Stimulated activated naive B cell treated with anti-CD40 and anti-IgM and Interleukin-4, amounts not matched to agents 10 μg/mL and 1 μg/mL and 100 μg/mL, for 72 hours (primary cell): ENCODE measurements around the gene RNF111.
A peak's percentile ranks its signal among the peaks of the same experiment; 100 is the strongest.
"Not testable (repeated sequence)": the region's sequence is repeated elsewhere in the genome, so short reads cannot be mapped to it uniquely, and the experiment has no call there.

ENCODE experiments used
- ATAC-seq, 2 donors: fragments of 150-1000 bp; cut with Tn5 transposase; replicated peaks; 2 replicates each; pipeline ENCODE4 v1.10.0; 2021; ENCODE audit warnings: moderate library complexity in 1 of 2
- DNase-seq: peaks from one replicate; pipeline ENCODE4 v3.0.0; 2021
- H3K27ac Mint-ChIP-seq: one replicate; pipeline ENCODE4 v1.8.0; 2022; ENCODE audit warnings: mild to moderate bottlenecking, mixed read lengths
- H3K27me3 Mint-ChIP-seq, 2 donors: one replicate each; pipeline ENCODE4 v1.8.0; 2022; ENCODE audit warnings: mixed read lengths in 2 of 2
- H3K36me3 Mint-ChIP-seq, 2 donors: one replicate each; pipeline ENCODE4 v1.8.0; 2022; ENCODE audit warnings: mixed read lengths in 2 of 2, mild to moderate bottlenecking in 1 of 2
- H3K4me1 Mint-ChIP-seq, 2 donors: one replicate each; pipeline ENCODE4 v1.8.0; 2022; ENCODE audit warnings: mixed read lengths in 2 of 2, mild to moderate bottlenecking in 1 of 2
- H3K4me3 Mint-ChIP-seq, 2 donors: one replicate each; pipeline ENCODE4 v1.8.0; 2022; ENCODE audit warnings: mild to moderate bottlenecking in 2 of 2, mixed read lengths in 2 of 2, moderate library complexity in 1 of 2
- H3K9me3 Mint-ChIP-seq, 2 donors: one replicate each; pipeline ENCODE4 v1.8.0; 2022; ENCODE audit warnings: mixed read lengths in 2 of 2, mild to moderate bottlenecking in 1 of 2

The RNF111 gene

GRCh38 chr15:58983261-58983660, 4.2 kb upstream of the RNF111 start:
- Mint-ChIP-seq H3K36me3 (peaks cover under 1 to 3% of the 10 kb centered on the region in 2 donors), H3K4me3 (no peak overlapping the region), H3K27ac (no peak overlapping the region), H3K27me3 (no peaks in the 10 kb centered on the region), H3K4me1 (peaks cover 17 to 35% of the 10 kb centered on the region in 2 donors), H3K9me3 (no peaks in the 10 kb centered on the region)
- DNase-seq (no peak), ATAC-seq (no peak)

DNA sequence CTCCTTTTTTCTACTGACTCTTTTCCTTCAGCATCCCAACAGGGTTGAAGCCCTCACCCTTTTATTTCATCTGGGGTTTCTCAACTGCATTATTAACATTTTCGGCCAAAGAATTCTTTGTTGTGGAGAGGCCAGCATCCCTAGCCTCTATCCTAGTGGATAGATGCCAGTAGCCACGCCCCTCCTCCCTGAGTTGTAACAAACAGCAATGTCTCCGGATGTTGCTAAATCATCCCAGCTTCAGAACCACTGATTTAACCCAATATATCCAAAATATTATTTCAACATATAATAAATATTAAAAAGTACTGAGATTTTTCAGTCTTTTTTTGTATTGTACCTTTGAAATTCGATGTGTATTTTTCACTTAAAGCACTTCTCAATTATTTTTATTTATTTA, 2.0 kb upstream of the RNF111 start:
- H3K27ac Mint-ChIP-seq: no peak overlapping the region
- H3K9me3 Mint-ChIP-seq: no peaks in the 10 kb centered on the region
- H3K27me3 Mint-ChIP-seq: no peaks in the 10 kb centered on the region
- H3K4me3 Mint-ChIP-seq: no peak overlapping the region
- no peak for DNase-seq
- ATAC-seq: no peak
- peaks cover 2 to 8% of the 10 kb centered on the region in 2 donors for H3K36me3 Mint-ChIP-seq
- peaks cover 13 to 34% of the 10 kb centered on the region in 2 donors for H3K4me1 Mint-ChIP-seq

DNA sequence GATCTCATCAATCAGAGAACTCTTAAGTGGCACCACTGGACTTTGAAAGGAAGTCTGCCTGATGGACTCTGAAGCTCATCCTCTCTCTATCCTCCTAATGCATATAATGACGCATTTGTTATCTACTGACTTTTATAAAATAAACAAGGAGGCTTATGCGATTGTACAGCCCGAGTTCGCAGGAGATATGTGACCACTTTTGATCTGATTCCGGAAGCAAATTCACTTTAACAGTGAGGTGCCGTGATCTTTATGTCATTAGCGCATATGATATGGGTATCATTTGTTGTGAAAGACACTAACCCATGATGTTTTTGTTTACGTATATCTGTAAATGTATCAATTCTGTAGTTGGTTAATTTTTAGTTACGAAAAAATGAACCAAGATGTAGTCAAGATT, 427 bp upstream of the RNF111 start:
- H3K4me1 Mint-ChIP-seq: peaks cover 15 to 40% of the 10 kb centered on the region in 2 donors
- DNase-seq (no peak), ATAC-seq (no peak)
- no peaks in the 10 kb centered on the region for H3K27me3 Mint-ChIP-seq
- no peaks in the 10 kb centered on the region for H3K9me3 Mint-ChIP-seq
- H3K36me3 Mint-ChIP-seq: peaks cover 10 to 17% of the 10 kb centered on the region in 2 donors
- H3K4me3 Mint-ChIP-seq: peak overlapping the region; percentile 93 to 95
- peak overlapping the region; percentile 94 for H3K27ac Mint-ChIP-seq

- ATAC-seq (peak; percentile 79 to 82), DNase-seq (peak; percentile 42)
- peak overlapping the region; percentile 93 to 95 for H3K4me3 Mint-ChIP-seq
- peaks cover 12 to 38% of the 10 kb centered on the region in 2 donors for H3K4me1 Mint-ChIP-seq
- peaks cover 13 to 22% of the 10 kb centered on the region in 2 donors for H3K36me3 Mint-ChIP-seq
- H3K27ac Mint-ChIP-seq: peak overlapping the region; percentile 94
- no peaks in the 10 kb centered on the region for H3K9me3 Mint-ChIP-seq
- H3K27me3 Mint-ChIP-seq: no peaks in the 10 kb centered on the region
Observed at GRCh38 chr15:58988006-58988785, 733 bp downstream of the RNF111 start.

DNA sequence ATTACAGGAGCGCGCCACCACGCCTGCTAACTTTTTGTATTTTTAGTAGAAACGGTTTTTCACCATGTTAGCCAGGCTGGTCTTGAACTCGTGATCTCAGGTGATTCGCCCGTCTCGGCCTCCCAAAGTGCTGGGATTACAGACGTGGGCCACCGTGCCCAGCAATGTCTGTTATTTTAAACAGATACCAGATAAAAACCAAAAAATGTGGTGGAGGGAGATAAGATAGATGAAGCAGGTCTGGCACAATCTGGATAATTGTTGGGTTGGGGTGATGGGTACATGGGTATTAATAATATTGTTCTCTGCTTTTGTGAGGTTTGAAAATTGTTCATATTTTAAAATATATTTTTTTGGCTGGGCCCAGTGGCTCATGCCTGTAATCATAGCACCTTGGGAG, 4.7 kb downstream of the RNF111 start:
- no peak overlapping the region for H3K4me3 Mint-ChIP-seq
- H3K36me3 Mint-ChIP-seq: peaks cover 27 to 40% of the 10 kb centered on the region in 2 donors
- H3K9me3 Mint-ChIP-seq: no peaks in the 10 kb centered on the region
- no peaks in the 10 kb centered on the region for H3K27me3 Mint-ChIP-seq
- no peak for ATAC-seq
- no peak for DNase-seq
- peaks cover 16 to 43% of the 10 kb centered on the region in 2 donors for H3K4me1 Mint-ChIP-seq
- H3K27ac Mint-ChIP-seq: peak overlapping the region; percentile 37

GRCh38 chr15:58994906-58995453, 7.5 kb downstream of the RNF111 start:
- H3K4me1 Mint-ChIP-seq: peaks cover 23 to 40% of the 10 kb centered on the region in 2 donors
- ATAC-seq (no peak), DNase-seq (no peak)
- peaks cover 32 to 43% of the 10 kb centered on the region in 2 donors for H3K36me3 Mint-ChIP-seq
- H3K27me3 Mint-ChIP-seq: no peaks in the 10 kb centered on the region
- no peak overlapping the region for H3K4me3 Mint-ChIP-seq
- no peak overlapping the region for H3K27ac Mint-ChIP-seq
- no peaks in the 10 kb centered on the region for H3K9me3 Mint-ChIP-seq

- Mint-ChIP-seq H3K9me3 (no peaks in the 10 kb centered on the region), H3K4me1 (peaks cover 34 to 62% of the 10 kb centered on the region in 2 donors), H3K27ac (peak overlapping the region; percentile 76), H3K27me3 (no peaks in the 10 kb centered on the region), H3K36me3 (peaks cover 35 to 42% of the 10 kb centered on the region in 2 donors), H3K4me3 (peak overlapping the region; percentile 17 to 43)
- DNase-seq: no peak
- ATAC-seq: no peak
Observed at GRCh38 chr15:58999694-59000093, 12.2 kb downstream of the RNF111 start.

DNA sequence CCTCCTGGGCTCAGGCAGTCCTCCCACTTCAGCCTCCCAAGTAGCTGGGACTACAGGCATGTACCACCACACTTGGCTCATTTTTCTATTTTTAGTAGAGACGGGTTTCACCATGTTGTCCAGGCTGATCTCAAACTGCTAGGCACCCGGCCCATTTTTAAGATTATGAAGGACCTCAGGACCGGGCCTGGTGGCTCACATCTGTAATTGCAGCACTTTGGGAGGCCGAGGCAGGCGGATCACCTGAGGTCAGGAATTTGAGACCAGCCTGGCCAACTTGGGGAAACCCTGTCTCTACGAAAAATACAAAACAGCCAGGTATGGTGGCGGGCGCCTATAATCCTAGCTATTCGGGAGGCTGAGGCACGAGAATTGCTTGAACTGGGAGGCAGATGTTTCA, 12.8 kb downstream of the RNF111 start:
- H3K27me3 Mint-ChIP-seq, DNase-seq, H3K27ac Mint-ChIP-seq, ATAC-seq, H3K9me3 Mint-ChIP-seq: not testable (repeated sequence)
- Mint-ChIP-seq H3K4me3 (peak overlapping the region in 1 of 2 donors; percentile 43), H3K36me3 (peaks cover 34 to 41% of the 10 kb centered on the region in 2 donors), H3K4me1 (peaks cover 32 to 62% of the 10 kb centered on the region in 2 donors)

DNA sequence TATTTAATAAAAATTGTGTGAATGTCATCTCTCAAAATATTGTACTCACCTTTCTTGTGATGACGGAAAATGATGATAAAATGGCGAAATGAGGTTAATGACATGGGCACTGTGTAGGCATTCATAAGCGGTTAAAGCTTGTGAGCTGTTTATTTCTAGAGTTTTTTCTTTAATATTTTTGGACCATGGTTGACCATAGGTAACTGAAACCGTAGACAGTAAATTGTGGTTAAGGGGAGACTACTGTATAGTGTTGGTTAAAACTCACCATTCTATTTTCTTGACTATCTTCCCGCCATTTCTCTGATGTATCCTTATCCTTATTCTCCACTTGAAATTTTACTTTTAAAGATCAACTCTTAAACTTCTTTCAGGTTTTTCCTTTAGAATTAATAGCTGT, 14.5 kb downstream of the RNF111 start:
- H3K36me3 Mint-ChIP-seq: peaks cover 45 to 51% of the 10 kb centered on the region in 2 donors
- no peaks in the 10 kb centered on the region for H3K27me3 Mint-ChIP-seq
- peak overlapping the region; percentile 89 for H3K27ac Mint-ChIP-seq
- H3K9me3 Mint-ChIP-seq: no peaks in the 10 kb centered on the region
- H3K4me3 Mint-ChIP-seq: peak overlapping the region; percentile 54 to 63
- peak in 1 of 2 donors; percentile 8 for ATAC-seq
- H3K4me1 Mint-ChIP-seq: peaks cover 32 to 69% of the 10 kb centered on the region in 2 donors
- DNase-seq: no peak

DNA sequence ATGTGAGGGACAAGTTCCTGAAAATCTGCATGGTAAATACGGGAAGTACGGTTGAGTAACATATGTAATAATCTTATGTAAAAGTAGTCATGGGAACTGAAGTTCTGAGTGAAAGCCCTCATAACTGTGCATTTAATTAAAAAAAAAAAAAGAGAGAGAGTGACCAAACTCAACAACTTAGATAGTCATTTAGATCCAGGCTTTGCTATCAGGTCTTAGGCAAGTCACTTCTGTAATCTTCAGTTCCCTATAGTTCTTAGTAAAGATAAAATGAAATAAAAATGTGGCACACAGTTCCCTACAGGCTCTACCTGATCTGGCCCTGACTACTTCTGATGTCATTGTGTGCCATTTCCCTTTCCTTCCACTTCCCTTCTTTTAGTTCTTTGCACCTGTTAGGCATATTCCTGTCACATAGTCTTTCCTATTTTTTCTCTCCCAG, 15.0 kb downstream of the RNF111 start:
- peaks cover 28 to 64% of the 10 kb centered on the region in 2 donors for H3K4me1 Mint-ChIP-seq
- ATAC-seq (peak; percentile 98 to 99), DNase-seq (no peak)
- peak overlapping the region; percentile 54 to 63 for H3K4me3 Mint-ChIP-seq
- H3K9me3 Mint-ChIP-seq: no peaks in the 10 kb centered on the region
- H3K27me3 Mint-ChIP-seq: no peaks in the 10 kb centered on the region
- peaks cover 41 to 50% of the 10 kb centered on the region in 2 donors for H3K36me3 Mint-ChIP-seq
- peak overlapping the region; percentile 89 for H3K27ac Mint-ChIP-seq

- Mint-ChIP-seq H3K4me3 (no peak overlapping the region), H3K9me3 (no peaks in the 10 kb centered on the region), H3K36me3 (peaks cover 38 to 51% of the 10 kb centered on the region in 2 donors), H3K27me3 (no peaks in the 10 kb centered on the region), H3K27ac (no peak overlapping the region), H3K4me1 (peaks cover 24 to 62% of the 10 kb centered on the region in 2 donors)
- DNase-seq (no peak), ATAC-seq (no peak)
Observed at GRCh38 chr15:59005579-59005978, 18.1 kb downstream of the RNF111 start.

DNA sequence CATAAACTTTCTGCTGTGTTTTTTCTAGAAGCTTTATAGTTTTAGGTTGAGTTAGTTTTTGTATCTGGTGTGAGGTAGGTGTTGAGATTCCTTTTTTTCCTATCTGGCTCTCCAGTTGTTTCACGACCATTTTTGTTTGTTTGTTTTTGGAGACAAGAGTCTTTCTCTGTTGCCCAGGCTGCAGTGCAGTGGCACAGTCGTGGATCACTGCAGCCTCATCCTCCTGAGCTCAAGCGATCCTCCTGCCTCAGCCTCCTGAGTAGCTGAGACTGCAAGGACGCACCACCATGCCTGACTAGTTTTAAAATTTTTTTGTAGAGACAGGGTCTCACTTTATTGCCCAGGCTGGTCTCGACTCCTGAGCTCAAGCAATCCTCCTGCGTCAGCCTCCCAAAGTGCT, 20.6 kb downstream of the RNF111 start:
- Mint-ChIP-seq H3K9me3 (no peaks in the 10 kb centered on the region), H3K27ac (peak overlapping the region; percentile 47), H3K27me3 (no peaks in the 10 kb centered on the region), H3K4me3 (no peak overlapping the region), H3K4me1 (peaks cover 15 to 58% of the 10 kb centered on the region in 2 donors), H3K36me3 (peaks cover 28 to 45% of the 10 kb centered on the region in 2 donors)
- DNase-seq (no peak), ATAC-seq (no peak)

- H3K27ac Mint-ChIP-seq: no peak overlapping the region
- H3K4me1 Mint-ChIP-seq: peaks cover 10 to 40% of the 10 kb centered on the region in 2 donors
- H3K27me3 Mint-ChIP-seq: no peaks in the 10 kb centered on the region
- H3K4me3 Mint-ChIP-seq: no peak overlapping the region
- peaks cover 10 to 28% of the 10 kb centered on the region in 2 donors for H3K36me3 Mint-ChIP-seq
- DNase-seq (no peak), ATAC-seq (no peak)
- H3K9me3 Mint-ChIP-seq: no peaks in the 10 kb centered on the region
Observed at GRCh38 chr15:59011262-59011952, 23.9 kb downstream of the RNF111 start.

DNA sequence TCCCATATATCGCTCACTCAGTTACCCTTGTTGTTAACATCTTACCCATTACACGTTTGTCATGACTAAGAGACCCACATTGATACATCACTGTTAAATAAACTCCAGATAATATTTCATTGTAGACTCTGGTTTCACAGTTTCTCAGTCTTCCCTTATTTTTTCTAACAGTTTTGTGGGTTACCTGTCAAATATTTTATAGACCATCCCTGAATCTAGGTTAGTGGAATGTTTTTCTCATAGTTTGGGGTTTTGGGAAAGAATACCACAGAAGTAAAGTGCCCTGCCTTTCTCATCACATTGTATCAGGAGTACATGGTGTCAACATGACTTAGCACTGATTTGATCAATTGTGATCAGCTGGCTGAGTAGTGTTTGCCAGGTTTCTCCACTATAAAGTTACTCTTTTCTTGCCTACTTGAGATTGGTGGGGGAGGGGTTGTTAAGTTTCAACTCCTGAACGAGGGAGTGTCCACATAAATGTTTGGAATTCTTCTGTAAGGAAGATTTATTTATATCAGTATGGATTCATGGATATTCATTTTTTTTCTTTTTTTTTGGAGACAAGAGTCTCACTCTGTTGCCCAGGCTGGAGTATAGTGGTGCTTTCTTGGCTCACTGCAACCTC, 25.9 kb downstream of the RNF111 start:
- ATAC-seq (no peak), DNase-seq (no peak)
- Mint-ChIP-seq H3K36me3 (peaks cover 8 to 21% of the 10 kb centered on the region in 2 donors), H3K27ac (no peak overlapping the region), H3K27me3 (no peaks in the 10 kb centered on the region), H3K4me1 (peaks cover 11 to 38% of the 10 kb centered on the region in 2 donors), H3K4me3 (no peak overlapping the region), H3K9me3 (no peaks in the 10 kb centered on the region)
